HCT116 (cell line): Measurements from ENCODE around the gene LSAMP. TPM values are rescaled to one million over a fixed set of nuclear protein-coding genes. Genes with fewer than 3 reads are reported as not detected.

Source experiments
- ATAC-seq: fragments of 200-7000 bp; cut with Tn5 transposase; 2 replicates; pipeline ENCODE4 v1.9.1; 2020; ENCODE audit warnings: mild to moderate bottlenecking, moderate library complexity
- BruUV-seq: library from RNA; stranded (reverse); fragments of 400-500 nt; replicated peaks from 2 replicates; lab custom pipeline; 2021; lab: Mats Ljungman, UMichigan
- CTCF ChIA-PET: fragments of 300-600 bp; sonication (Branson Sonifier 250); formaldehyde crosslinking; loops from one replicate; lab custom pipeline; 2021; ENCODE audit warnings: antibody characterized with exemption; lab: Charles Lee
- POLR2A ChIA-PET: fragments of 300-600, 350-600 bp; sonication (Branson Sonifier 250); formaldehyde crosslinking; loops from one replicate; lab custom pipeline; 2021; ENCODE audit warnings: antibody characterized with exemption; lab: Charles Lee
- RAD21 ChIA-PET, 2 experiments: fragments of 300-600 bp; sonication (Branson Sonifier 250); formaldehyde crosslinking; loops; one replicate each; lab custom pipeline; 2023; ENCODE audit warnings: low total read pairs in 2 of 2; ENCODE audit not compliant: uncharacterized antibody in 2 of 2, unreplicated experiment in 2 of 2, low non-redundant PET in 1 of 2; lab: Charles Lee
- DNase-seq: peaks from one replicate; pipeline ENCODE4 v3.0.0-alpha.2; 2010; ENCODE audit warnings: low read depth, low spot score
- H2AFZ ChIP-seq: fragments of 200-600 bp; shearing (Covaris generic), sonication (generic); 2 replicates; pipeline ENCODE4 v1.6.1; 2017; ENCODE audit warnings: low read depth, mixed run types, mixed read lengths, antibody characterized with exemption, low read length; ENCODE audit not compliant: poor library complexity, severe bottlenecking
- H3K27ac ChIP-seq: 2 replicates; pipeline ENCODE4 v1.5.1; 2012; ENCODE audit warnings: low read depth, low read length
- H3K27me3 ChIP-seq: fragments of 200-600 bp; sonication (generic); 2 replicates; pipeline ENCODE4 v1.6.1; 2016; ENCODE audit warnings: mixed run types, low read length, mixed read lengths; ENCODE audit not compliant: insufficient read depth
- H3K36me3 ChIP-seq, 2 experiments: fragments of 200-500 bp in 1 of 2; fragments of 200-600 bp in 1 of 2; sonication (Bioruptor generic) in 1 of 2; sonication (generic) in 1 of 2; 2 replicates each; pipeline versions ENCODE4 v1.5.1 to v1.6.1; 2014 to 2016; ENCODE audit warnings: low read length in 2 of 2, inconsistent platforms in 1 of 2, mixed read lengths in 1 of 2, mixed run types in 1 of 2; ENCODE audit not compliant: insufficient read depth in 2 of 2, control insufficient read depth in 1 of 2
- H3K4me1 ChIP-seq, 2 experiments: fragments of 200-600 bp in 1 of 2; sonication (generic) in 1 of 2; 2 replicates each; pipeline versions ENCODE4 v1.5.1 to v1.6.1; 2012 to 2017; ENCODE audit warnings: low read length in 2 of 2, inconsistent platforms in 1 of 2, mild to moderate bottlenecking in 1 of 2, mixed read lengths in 1 of 2, mixed run types in 1 of 2, moderate library complexity in 1 of 2; ENCODE audit not compliant: insufficient read depth in 2 of 2, control insufficient read depth in 1 of 2
- H3K4me2 ChIP-seq: fragments of 200-600 bp; sonication (generic); 2 replicates; pipeline ENCODE4 v1.6.1; 2017; ENCODE audit warnings: mixed run types, low read length, mixed read lengths
- H3K4me3 ChIP-seq, 2 experiments: fragments of 200-600 bp in 1 of 2; sonication (generic) in 1 of 2; replicated peaks in 1 of 2; 2 replicates each; pipeline ENCODE4 v1.5.1; 2011 to 2016; ENCODE audit warnings: low read length in 2 of 2, control low read depth in 1 of 2, low read depth in 1 of 2, mild to moderate bottlenecking in 1 of 2, mixed read lengths in 1 of 2, mixed run types in 1 of 2
- H3K79me2 ChIP-seq: fragments of 200-600 bp; sonication (generic); 2 replicates; pipeline ENCODE4 v1.6.1; 2017; ENCODE audit warnings: mild to moderate bottlenecking, mixed run types, low read length, moderate library complexity, mixed read lengths; ENCODE audit not compliant: insufficient read depth
- H3K9ac ChIP-seq: fragments of 200-600 bp; sonication (generic); 2 replicates; pipeline ENCODE4 v1.6.1; 2016; ENCODE audit warnings: low read length, mixed read lengths
- H3K9me2 ChIP-seq: fragments of 200-600 bp; sonication (generic), shearing (Covaris generic); 2 replicates; pipeline ENCODE4 v1.6.1; 2017; ENCODE audit warnings: mixed run types, mild to moderate bottlenecking, moderate library complexity; ENCODE audit not compliant: insufficient read depth
- H3K9me3 ChIP-seq, 2 experiments: fragments of 200-500 bp in 1 of 2; fragments of 200-600 bp in 1 of 2; sonication (Bioruptor generic) in 1 of 2; sonication (generic) in 1 of 2; 2 replicates each; pipeline ENCODE4 v1.6.1; 2014 to 2017; ENCODE audit warnings: low read length in 2 of 2, mixed read lengths in 2 of 2, inconsistent platforms in 1 of 2, low read depth in 1 of 2, mild to moderate bottlenecking in 1 of 2, mixed run types in 1 of 2, moderate library complexity in 1 of 2; ENCODE audit not compliant: control insufficient read depth in 1 of 2, insufficient read depth in 1 of 2
- H4K20me1 ChIP-seq: fragments of 200-600 bp; sonication (generic), shearing (Covaris generic); 2 replicates; pipeline ENCODE4 v1.6.1; 2017; ENCODE audit warnings: mixed run types, mild to moderate bottlenecking, moderate library complexity; ENCODE audit not compliant: insufficient read depth
- CBX3 ChIP-seq: IDR thresholded peaks from 2 replicates; pipeline ENCODE4 v1.6.1; 2012; ENCODE audit warnings: low read depth
- CEBPB ChIP-seq: IDR thresholded peaks from 2 replicates; pipeline ENCODE4 v1.6.1; 2012; ENCODE audit warnings: low read depth
- EGR1 ChIP-seq: IDR thresholded peaks from 2 replicates; pipeline ENCODE4 v1.6.1; 2012; ENCODE audit warnings: low read depth
- EZH2 ChIP-seq: fragments of 200-600 bp; sonication (generic); IDR thresholded peaks from 2 replicates; pipeline ENCODE4 v1.6.1; 2017; ENCODE audit warnings: antibody characterized with exemption, mixed run types
- EZH2phosphoT487 ChIP-seq: fragments of 200-600 bp; IDR thresholded peaks from 2 replicates; pipeline ENCODE4 v1.6.1; 2018; ENCODE audit warnings: antibody characterized with exemption, borderline replicate concordance
- FOSL1 ChIP-seq: IDR thresholded peaks from 2 replicates; pipeline ENCODE4 v1.6.1; 2012; ENCODE audit warnings: low read depth
- JUND ChIP-seq: IDR thresholded peaks from 2 replicates; pipeline ENCODE4 v1.6.1; 2012
- POLR2A ChIP-seq: IDR thresholded peaks from 2 replicates; pipeline ENCODE4 v1.7.0; 2011; ENCODE audit warnings: borderline replicate concordance; ENCODE audit not compliant: insufficient read depth, insufficient read length; ENCODE audit errors: extremely low read depth
- SIN3A ChIP-seq: IDR thresholded peaks from 2 replicates; pipeline ENCODE4 v1.6.1; 2012; ENCODE audit warnings: low read depth
- SP1 ChIP-seq: IDR thresholded peaks from 2 replicates; pipeline ENCODE4 v1.6.1; 2012; ENCODE audit warnings: low read depth
- SRF ChIP-seq: IDR thresholded peaks from 2 replicates; pipeline ENCODE4 v1.6.1; 2012; ENCODE audit warnings: low read depth
- TCF7L2 ChIP-seq: IDR thresholded peaks from 2 replicates; pipeline ENCODE4 v1.7.0; 2011; ENCODE audit warnings: borderline replicate concordance, inconsistent platforms; ENCODE audit not compliant: insufficient read depth, insufficient read length; ENCODE audit errors: extremely low read depth
- intact Hi-C: fragments of 100-400 bp; cut with micrococcal nuclease; formaldehyde crosslinking; loops from 2 replicates; pipeline ENCODE4 v1.10.0; 2022
- total RNA-seq: library from RNA; stranded (reverse); gene quantifications from one replicate; pipeline ENCODE4 v1.2.1, GENCODE V29; 2021; ENCODE audit not compliant: unreplicated experiment
- TF ChIP-seq, protein P1 (sequence below): IDR thresholded peaks from 2 replicates; pipeline ENCODE4 v1.6.1; 2012
- TF ChIP-seq, protein P2 (sequence below): IDR thresholded peaks from 2 replicates; pipeline ENCODE4 v1.6.1; 2012
- TF ChIP-seq, protein P3 (sequence below): IDR thresholded peaks from 2 replicates; pipeline ENCODE4 v1.6.1; 2012; ENCODE audit warnings: low read depth
- TF ChIP-seq, protein P4 (sequence below): IDR thresholded peaks from 2 replicates; pipeline ENCODE4 v1.6.1; 2011; ENCODE audit warnings: mild to moderate bottlenecking, low read length, moderate library complexity; ENCODE audit not compliant: insufficient replicate concordance; ENCODE audit errors: extremely low read depth

Gene LSAMP
- total RNA-seq, 1 experiment from 2014 or later, result 0.25 TPM

DNA sequence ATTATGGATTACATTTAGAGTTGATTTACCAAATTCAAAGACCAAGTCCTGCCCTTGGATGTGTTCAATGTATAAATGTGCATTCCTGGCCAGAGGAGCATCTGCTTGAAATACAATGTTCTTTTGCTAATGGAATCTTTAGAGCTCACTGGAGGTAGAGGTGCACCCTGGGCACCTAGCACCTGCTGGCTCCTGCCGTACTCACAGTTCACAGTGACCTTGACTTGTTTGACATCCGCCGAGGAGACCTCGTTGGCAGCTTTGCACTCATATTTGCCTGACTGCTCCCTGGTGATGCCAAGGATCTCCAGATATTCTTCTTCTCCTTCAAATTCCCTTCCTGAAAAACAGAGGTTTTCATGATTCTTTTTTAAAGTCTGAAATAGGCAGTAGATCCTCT is 593.0 kb downstream of the LSAMP start:
- no peaks in the 10 kb centered on the region for H3K4me1 ChIP-seq
- ATAC-seq (no peak), DNase-seq (no peak)
- no TSS peak for BruUV-seq
- no peak overlapping the region for H3K4me3 ChIP-seq
- no peaks in the 10 kb centered on the region for H4K20me1 ChIP-seq
- H3K79me2 ChIP-seq, result no peaks in the 10 kb centered on the region
- H3K9me2 ChIP-seq, result no peaks in the 10 kb centered on the region
- intact Hi-C loops, result no loop called here
- ChIA-PET CTCF (no interaction called here), RAD21 (no interaction called here), POLR2A (no interaction called here)
- peaks cover 48% of the 10 kb centered on the region for H3K27me3 ChIP-seq
- no peak overlapping the region for H2AFZ ChIP-seq
- H3K27ac ChIP-seq, result no peak overlapping the region
- H3K9me3 ChIP-seq, result no peaks in the 10 kb centered on the region
- TF ChIP-seq EGR1, result no peak
- no peak for TF ChIP-seq EZH2
- TF ChIP-seq, protein P1, sequence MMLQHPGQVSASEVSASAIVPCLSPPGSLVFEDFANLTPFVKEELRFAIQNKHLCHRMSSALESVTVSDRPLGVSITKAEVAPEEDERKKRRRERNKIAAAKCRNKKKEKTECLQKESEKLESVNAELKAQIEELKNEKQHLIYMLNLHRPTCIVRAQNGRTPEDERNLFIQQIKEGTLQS, result no peak
- no peaks in the 10 kb centered on the region for H3K36me3 ChIP-seq
- no peak overlapping the region for H3K9ac ChIP-seq
- no peak overlapping the region for H3K4me2 ChIP-seq

DNA sequence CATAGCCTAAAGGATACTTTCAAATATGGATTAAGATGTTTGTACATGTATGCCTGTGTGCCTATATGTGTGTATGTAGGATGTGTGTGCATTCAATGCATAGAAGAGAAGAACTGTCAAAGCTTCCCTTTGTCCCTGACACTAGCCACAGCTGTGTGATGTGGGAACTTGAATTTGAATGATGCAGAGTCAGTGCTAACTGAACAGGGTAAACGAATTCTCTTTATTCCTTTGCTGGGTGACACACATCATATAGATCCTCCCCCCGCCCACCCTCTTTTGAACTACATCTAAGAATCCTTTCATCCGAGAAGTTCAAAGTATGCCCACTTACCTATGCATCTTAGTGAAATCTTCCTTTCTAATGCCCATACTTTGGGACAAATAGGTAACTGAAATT is 593.7 kb downstream of the LSAMP start:
- DNase-seq, result no peak
- no peaks in the 10 kb centered on the region for H3K9me2 ChIP-seq
- H3K79me2 ChIP-seq, result no peaks in the 10 kb centered on the region
- ATAC-seq, result no peak
- no TSS peak for BruUV-seq
- H3K4me1 ChIP-seq, result no peaks in the 10 kb centered on the region
- no peak overlapping the region for H3K9ac ChIP-seq
- RAD21 ChIA-PET, result no interaction called here
- no peak overlapping the region for H3K4me2 ChIP-seq
- no peak overlapping the region for H2AFZ ChIP-seq
- H3K36me3 ChIP-seq, result no peaks in the 10 kb centered on the region
- no peaks in the 10 kb centered on the region for H4K20me1 ChIP-seq
- H3K27ac ChIP-seq, result no peak overlapping the region
- POLR2A ChIA-PET, result no interaction called here
- no peak overlapping the region for H3K4me3 ChIP-seq
- CTCF ChIA-PET, result no interaction called here
- no peaks in the 10 kb centered on the region for H3K9me3 ChIP-seq
- peaks cover 48% of the 10 kb centered on the region for H3K27me3 ChIP-seq
- intact Hi-C loops, result no loop called here
- TF ChIP-seq POLR2A, result no peak
- no peak for TF ChIP-seq CEBPB
- TF ChIP-seq, protein P2, sequence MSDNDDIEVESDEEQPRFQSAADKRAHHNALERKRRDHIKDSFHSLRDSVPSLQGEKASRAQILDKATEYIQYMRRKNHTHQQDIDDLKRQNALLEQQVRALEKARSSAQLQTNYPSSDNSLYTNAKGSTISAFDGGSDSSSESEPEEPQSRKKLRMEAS, result no peak
- no peak for TF ChIP-seq EZH2
- TF ChIP-seq TCF7L2, result no peak
- no peak for TF ChIP-seq FOSL1
- TF ChIP-seq JUND, result no peak
- TF ChIP-seq, protein P3, sequence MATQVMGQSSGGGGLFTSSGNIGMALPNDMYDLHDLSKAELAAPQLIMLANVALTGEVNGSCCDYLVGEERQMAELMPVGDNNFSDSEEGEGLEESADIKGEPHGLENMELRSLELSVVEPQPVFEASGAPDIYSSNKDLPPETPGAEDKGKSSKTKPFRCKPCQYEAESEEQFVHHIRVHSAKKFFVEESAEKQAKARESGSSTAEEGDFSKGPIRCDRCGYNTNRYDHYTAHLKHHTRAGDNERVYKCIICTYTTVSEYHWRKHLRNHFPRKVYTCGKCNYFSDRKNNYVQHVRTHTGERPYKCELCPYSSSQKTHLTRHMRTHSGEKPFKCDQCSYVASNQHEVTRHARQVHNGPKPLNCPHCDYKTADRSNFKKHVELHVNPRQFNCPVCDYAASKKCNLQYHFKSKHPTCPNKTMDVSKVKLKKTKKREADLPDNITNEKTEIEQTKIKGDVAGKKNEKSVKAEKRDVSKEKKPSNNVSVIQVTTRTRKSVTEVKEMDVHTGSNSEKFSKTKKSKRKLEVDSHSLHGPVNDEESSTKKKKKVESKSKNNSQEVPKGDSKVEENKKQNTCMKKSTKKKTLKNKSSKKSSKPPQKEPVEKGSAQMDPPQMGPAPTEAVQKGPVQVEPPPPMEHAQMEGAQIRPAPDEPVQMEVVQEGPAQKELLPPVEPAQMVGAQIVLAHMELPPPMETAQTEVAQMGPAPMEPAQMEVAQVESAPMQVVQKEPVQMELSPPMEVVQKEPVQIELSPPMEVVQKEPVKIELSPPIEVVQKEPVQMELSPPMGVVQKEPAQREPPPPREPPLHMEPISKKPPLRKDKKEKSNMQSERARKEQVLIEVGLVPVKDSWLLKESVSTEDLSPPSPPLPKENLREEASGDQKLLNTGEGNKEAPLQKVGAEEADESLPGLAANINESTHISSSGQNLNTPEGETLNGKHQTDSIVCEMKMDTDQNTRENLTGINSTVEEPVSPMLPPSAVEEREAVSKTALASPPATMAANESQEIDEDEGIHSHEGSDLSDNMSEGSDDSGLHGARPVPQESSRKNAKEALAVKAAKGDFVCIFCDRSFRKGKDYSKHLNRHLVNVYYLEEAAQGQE, result no peak
- no peak for TF ChIP-seq CBX3
- no peak for TF ChIP-seq SRF
- TF ChIP-seq EZH2phosphoT487, result no peak
- TF ChIP-seq SP1, result no peak
- no peak for TF ChIP-seq SIN3A
- TF ChIP-seq, protein P4, sequence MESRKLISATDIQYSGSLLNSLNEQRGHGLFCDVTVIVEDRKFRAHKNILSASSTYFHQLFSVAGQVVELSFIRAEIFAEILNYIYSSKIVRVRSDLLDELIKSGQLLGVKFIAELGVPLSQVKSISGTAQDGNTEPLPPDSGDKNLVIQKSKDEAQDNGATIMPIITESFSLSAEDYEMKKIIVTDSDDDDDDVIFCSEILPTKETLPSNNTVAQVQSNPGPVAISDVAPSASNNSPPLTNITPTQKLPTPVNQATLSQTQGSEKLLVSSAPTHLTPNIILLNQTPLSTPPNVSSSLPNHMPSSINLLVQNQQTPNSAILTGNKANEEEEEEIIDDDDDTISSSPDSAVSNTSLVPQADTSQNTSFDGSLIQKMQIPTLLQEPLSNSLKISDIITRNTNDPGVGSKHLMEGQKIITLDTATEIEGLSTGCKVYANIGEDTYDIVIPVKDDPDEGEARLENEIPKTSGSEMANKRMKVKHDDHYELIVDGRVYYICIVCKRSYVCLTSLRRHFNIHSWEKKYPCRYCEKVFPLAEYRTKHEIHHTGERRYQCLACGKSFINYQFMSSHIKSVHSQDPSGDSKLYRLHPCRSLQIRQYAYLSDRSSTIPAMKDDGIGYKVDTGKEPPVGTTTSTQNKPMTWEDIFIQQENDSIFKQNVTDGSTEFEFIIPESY, result no peak
